Stomach (tissue), 9 donors: Measurements from ENCODE around the gene MICAL3. TPM values are rescaled to one million over a fixed set of nuclear protein-coding genes. Genes with fewer than 3 reads are reported as not detected.
A peak's percentile ranks its signal among the peaks of the same experiment; 100 is the strongest.

ENCODE experiments used
- DNase-seq, 2 donors: peaks; one replicate each; pipeline versions ENCODE4 v3.0.0 to v3.0.0-alpha.2; 2013 to 2019
- H3K27ac ChIP-seq, 5 donors: fragments of 200-600 bp in 4 of 5; sonication (generic) in 4 of 5; one replicate each; pipeline ENCODE4 v1.5.1; 2013 to 2019; ENCODE audit warnings: mild to moderate bottlenecking in 1 of 5, moderate library complexity in 1 of 5
- H3K27me3 ChIP-seq, 3 donors: fragments of 200-600 bp; sonication (generic); one replicate each; pipeline ENCODE4 v1.5.1; 2017 to 2019; ENCODE audit warnings: mixed run types in 1 of 3
- H3K36me3 ChIP-seq, 4 donors: fragments of 200-600 bp; sonication (generic); 1 replicate in 3 of 4; 2 replicates in 1 of 4; pipeline ENCODE4 v1.5.1; 2016 to 2019
- H3K4me1 ChIP-seq, 4 donors: fragments of 200-600 bp; sonication (generic); one replicate each; pipeline ENCODE4 v1.5.1; 2016 to 2019
- H3K4me3 ChIP-seq, 4 donors: fragments of 200-600 bp; sonication (generic) in 3 of 4; one replicate each; pipeline ENCODE4 v1.5.1; 2016 to 2019; ENCODE audit warnings: mild to moderate bottlenecking in 1 of 4
- H3K9me3 ChIP-seq, 4 donors: fragments of 200-600 bp; sonication (generic); one replicate each; pipeline ENCODE4 v1.5.1; 2016 to 2019
- CTCF ChIP-seq, 7 experiments: fragments of 450-650 bp in 4 of 7; fragments of 200-600 bp in 3 of 7; sonication (generic) in 3 of 7; IDR thresholded peaks; one replicate each; pipeline ENCODE4 v1.5.1; 2016 to 2019; ENCODE audit warnings: antibody characterized with exemption in 7 of 7, control low read depth in 2 of 7, mild to moderate bottlenecking in 1 of 7
- EP300 ChIP-seq: sonication (generic); formaldehyde crosslinking; IDR thresholded peaks from one replicate; pipeline ENCODE4 v1.6.1; 2017; ENCODE audit warnings: antibody characterized with exemption
- POLR2A ChIP-seq, 4 donors: fragments of 450-650 bp; IDR thresholded peaks; one replicate each; pipeline ENCODE4 v1.6.1; 2016; ENCODE audit warnings: antibody characterized with exemption in 4 of 4, control low read depth in 2 of 4, mild to moderate bottlenecking in 1 of 4, moderate library complexity in 1 of 4
- POLR2AphosphoS5 ChIP-seq, 3 donors: sonication (generic); formaldehyde crosslinking; IDR thresholded peaks; one replicate each; pipeline ENCODE4 v1.6.1; 2016; ENCODE audit warnings: antibody characterized with exemption in 3 of 3
- WGBS, 5 donors: extraction: QIAGEN DNeasy Blood & Tissue Kit in 3 of 5; methylation state at CpG; one replicate each; pipeline versions ENCODE4 v1.1.5 to v1.1.7; 2013 to 2018; 5-methylcytosine and 5-hydroxymethylcytosine counted together
- intact Hi-C: fragments of 100-400 bp; cut with DNase I; formaldehyde crosslinking; loops from one replicate; pipeline ENCODE4 v1.15.1; 2023; ENCODE audit warnings: low total_unique reads
- polyA plus RNA-seq, 3 donors: library from polyadenylated mRNA; stranded (reverse); fragments of 200-250 nt; gene quantifications; one replicate each; pipeline ENCODE4 v1.2.3, GENCODE V29; 2013
- total RNA-seq, 5 donors: library from RNA; depleted of rRNA; stranded (reverse); fragments of >200 nt; gene quantifications; one replicate each; pipeline versions ENCODE4 v1.1.0 to v1.2.3, GENCODE V29; 2014 to 2016
- donor health status: healthy with polysubstance abuse.
- donor health status: Bipolar disorder and iron deficiency.
- donor health status: healthy.

Gene MICAL3
- total and polyA plus RNA-seq, 8 donors = 3.5 to 130 (median 24.0) TPM

- intact Hi-C loops = no loop called here
- Histone ChIP-seq H3K4me3 (no peak overlapping the region), H3K4me1 (peaks cover 23 to 79% (median 60%) of the 10 kb centered on the region in 4 donors), H3K9me3 (no peaks in the 10 kb centered on the region), H3K27ac (peak overlapping the region in 3 of 5 donors; percentile 20 to 69 (median 60)), H3K36me3 (no peaks in the 10 kb centered on the region), H3K27me3 (no peaks in the 10 kb centered on the region)
- TF ChIP-seq POLR2AphosphoS5 (IDR thresholded peaks at IDR 0.05) (no peak), EP300 (no peak), POLR2A (IDR thresholded peaks at IDR 0.05) (no peak), CTCF (IDR thresholded peaks at IDR 0.05) (no peak)
- no peak for DNase-seq
- WGBS, 5 donors = 73 to 85% (median 81%) methylated on average over 6 of the region's 6 CpGs
Observed at GRCh38 chr22:17943533-17944249, 80.7 kb downstream of the MICAL3 start.

- no peak overlapping the region for H3K4me3 ChIP-seq
- no peaks in the 10 kb centered on the region for H3K27me3 ChIP-seq
- H3K27ac ChIP-seq = peak overlapping the region in 1 of 5 donors; percentile 69
- H3K36me3 ChIP-seq = no peaks in the 10 kb centered on the region
- no peaks in the 10 kb centered on the region for H3K9me3 ChIP-seq
- WGBS, 5 donors = 88 to 96% (median 93%) methylated on average over 5 to 8 of the region's 8 CpGs
- no peak for DNase-seq
- intact Hi-C loops = no loop called here
- no peak for TF ChIP-seq EP300
- TF ChIP-seq POLR2AphosphoS5 (IDR thresholded peaks at IDR 0.05) = no peak
- TF ChIP-seq CTCF (IDR thresholded peaks at IDR 0.05) = no peak
- no peak for TF ChIP-seq POLR2A (IDR thresholded peaks at IDR 0.05)
- peaks cover 29 to 89% (median 68%) of the 10 kb centered on the region in 4 donors for H3K4me1 ChIP-seq
Observed at GRCh38 chr22:17942721-17943120, 81.6 kb downstream of the MICAL3 start.

- no peaks in the 10 kb centered on the region for H3K36me3 ChIP-seq
- DNase-seq = no peak
- intact Hi-C loops = no loop called here
- WGBS, 5 donors = 72 to 86% (median 83%) methylated on average over 18 of the region's 18 CpGs
- H3K27me3 ChIP-seq = no peaks in the 10 kb centered on the region
- peak overlapping the region in 1 of 5 donors; percentile 69 for H3K27ac ChIP-seq
- no peaks in the 10 kb centered on the region for H3K9me3 ChIP-seq
- H3K4me1 ChIP-seq = peaks cover 20 to 86% (median 64%) of the 10 kb centered on the region in 4 donors
- no peak overlapping the region for H3K4me3 ChIP-seq
- no peak for TF ChIP-seq EP300
- TF ChIP-seq POLR2A (IDR thresholded peaks at IDR 0.05) = no peak
- TF ChIP-seq POLR2AphosphoS5 (IDR thresholded peaks at IDR 0.05) = no peak
- TF ChIP-seq CTCF (IDR thresholded peaks at IDR 0.05) = no peak
Observed at GRCh38 chr22:17941471-17942406, 82.6 kb downstream of the MICAL3 start.

GRCh38 chr22:17939579-17939978 is 84.8 kb downstream of the MICAL3 start:
- no peak for TF ChIP-seq CTCF (IDR thresholded peaks at IDR 0.05)
- TF ChIP-seq POLR2A (IDR thresholded peaks at IDR 0.05) = no peak
- TF ChIP-seq EP300 = no peak
- no peak for TF ChIP-seq POLR2AphosphoS5 (IDR thresholded peaks at IDR 0.05)
- no peak for DNase-seq
- intact Hi-C loops = no loop called here
- peak overlapping the region in 1 of 5 donors; percentile 14 for H3K27ac ChIP-seq
- no peaks in the 10 kb centered on the region for H3K36me3 ChIP-seq
- H3K27me3 ChIP-seq = no peaks in the 10 kb centered on the region
- no peaks in the 10 kb centered on the region for H3K9me3 ChIP-seq
- peaks cover 19 to 64% (median 43%) of the 10 kb centered on the region in 4 donors for H3K4me1 ChIP-seq
- 78 to 83% (median 79%) methylated on average over 4 of the region's 4 CpGs for WGBS, 5 donors
- H3K4me3 ChIP-seq = no peak overlapping the region
